HUES64 (cell line): ENCODE measurements around the gene CCDC68. TPM values are rescaled to one million over a fixed set of nuclear protein-coding genes. Genes with fewer than 3 reads are reported as not detected.
A peak's percentile ranks its signal among the peaks of the same experiment; 100 is the strongest.

ENCODE experiments used
- H3K27ac ChIP-seq: 2 replicates; pipeline ENCODE4 v1.7.0; 2013; ENCODE audit warnings: low read depth, low read length, inconsistent platforms
- H3K27me3 ChIP-seq: 2 replicates; pipeline ENCODE4 v1.6.1; 2013; ENCODE audit warnings: mild to moderate bottlenecking, low read length; ENCODE audit not compliant: insufficient read depth
- H3K36me3 ChIP-seq: 2 replicates; pipeline ENCODE4 v1.6.1; 2013; ENCODE audit warnings: mild to moderate bottlenecking, low read length; ENCODE audit not compliant: insufficient read depth
- H3K4me1 ChIP-seq: 2 replicates; pipeline ENCODE4 v1.6.1; 2013; ENCODE audit warnings: mild to moderate bottlenecking, low read length, moderate library complexity; ENCODE audit not compliant: insufficient read depth
- H3K4me3 ChIP-seq: 2 replicates; pipeline ENCODE4 v1.5.1; 2013; ENCODE audit warnings: mild to moderate bottlenecking, low read length, moderate library complexity
- H3K9ac ChIP-seq: 2 replicates; pipeline ENCODE4 v1.6.1; 2013; ENCODE audit warnings: mild to moderate bottlenecking, low read depth, low read length
- H3K9me3 ChIP-seq: 2 replicates; pipeline ENCODE4 v1.6.1; 2013; ENCODE audit warnings: low read depth, low read length; ENCODE audit not compliant: insufficient read depth
- WGBS: fragments of 150-250, 120-280 bp; methylation state at CpG from one replicate; pipeline ENCODE4 v1.1.7; 2013; ENCODE audit warnings: missing lambda C conversion rate; 5-methylcytosine and 5-hydroxymethylcytosine counted together
- polyA plus RNA-seq, 2 experiments: library from polyadenylated mRNA; stranded (reverse); fragments of 50-300 nt; gene quantifications; one replicate each; pipeline ENCODE4 v1.2.3, GENCODE V29; 2013

The CCDC68 gene
- polyA plus RNA-seq (2013, experiment 1 of 2): 0.35 TPM
- polyA plus RNA-seq (2013, experiment 2 of 2): 0.82 TPM

GRCh38 chr18:54958704-54959625 is at the start of gene CCDC68:
Gene CCDC68, minus strand, starts transcription at chr18:54959461. Its CDS starts 16,670 bp downstream, at chr18:54942791.
- H3K36me3 ChIP-seq: no peaks in the 10 kb centered on the region
- H3K27me3 ChIP-seq: peaks cover 19% of the 10 kb centered on the region
- 22% methylated on average over 58 of the region's 58 CpGs for WGBS
- H3K27ac ChIP-seq: no peak within 1 kb of the TSS
- H3K4me1 ChIP-seq: 0 out of 2 replicates have a peak, but pooled peaks cover 4% of the 10 kb centered on the region
- peak within 1 kb of the TSS; percentile 72 for H3K4me3 ChIP-seq
- no peaks in the 10 kb centered on the region for H3K9me3 ChIP-seq
- peak within 1 kb of the TSS; percentile 65 for H3K9ac ChIP-seq

GRCh38 chr18:55007602-55008001 is 48.3 kb upstream of the CCDC68 start:
- Histone ChIP-seq H3K4me3 (no peak overlapping the region), H3K9ac (no peak overlapping the region), H3K36me3 (no peaks in the 10 kb centered on the region), H3K9me3 (no peaks in the 10 kb centered on the region), H3K4me1 (peaks cover 7% of the 10 kb centered on the region), H3K27ac (no peak overlapping the region), H3K27me3 (no peaks in the 10 kb centered on the region)
- WGBS: 94% methylated on average over 3 of the region's 4 CpGs

- no peaks in the 10 kb centered on the region for H3K36me3 ChIP-seq
- 95% methylated on average over 5 of the region's 5 CpGs for WGBS
- H3K9me3 ChIP-seq: no peaks in the 10 kb centered on the region
- H3K27ac ChIP-seq: no peak overlapping the region
- H3K4me1 ChIP-seq: peaks cover 8% of the 10 kb centered on the region; the same call in 1 of the 2 replicates
- H3K4me3 ChIP-seq: no peak overlapping the region
- H3K27me3 ChIP-seq: no peaks in the 10 kb centered on the region
- no peak overlapping the region for H3K9ac ChIP-seq
Observed at GRCh38 chr18:55003695-55004094, 44.4 kb upstream of the CCDC68 start.

GRCh38 chr18:55002261-55002660 is 43.0 kb upstream of the CCDC68 start:
- Histone ChIP-seq H3K27me3 (no peaks in the 10 kb centered on the region), H3K9ac (no peak overlapping the region), H3K4me3 (no peak overlapping the region), H3K27ac (no peak overlapping the region), H3K36me3 (no peaks in the 10 kb centered on the region), H3K9me3 (no peaks in the 10 kb centered on the region), H3K4me1 (peaks cover 8% of the 10 kb centered on the region; the same call in 1 of the 2 replicates)
- 96% methylated on average over 3 of the region's 3 CpGs for WGBS

GRCh38 chr18:55001394-55002024 is 42.2 kb upstream of the CCDC68 start:
- Histone ChIP-seq H3K27me3 (no peaks in the 10 kb centered on the region), H3K4me1 (peaks cover 8% of the 10 kb centered on the region; the same call in 1 of the 2 replicates), H3K27ac (no peak overlapping the region)

GRCh38 chr18:55000529-55000928 is 41.3 kb upstream of the CCDC68 start:
- Histone ChIP-seq H3K9me3 (no peaks in the 10 kb centered on the region), H3K36me3 (no peaks in the 10 kb centered on the region), H3K4me3 (no peak overlapping the region), H3K9ac (no peak overlapping the region), H3K27ac (no peak overlapping the region), H3K4me1 (peaks cover 8% of the 10 kb centered on the region; the same call in 1 of the 2 replicates), H3K27me3 (no peaks in the 10 kb centered on the region)
- 80% methylated on average over 5 of the region's 5 CpGs for WGBS

More at GRCh38 chr18:55001394-55002024, 42.2 kb upstream of the CCDC68 start:
- 92% methylated on average over 4 of the region's 6 CpGs for WGBS
- no peaks in the 10 kb centered on the region for H3K36me3 ChIP-seq
- H3K9me3 ChIP-seq: no peaks in the 10 kb centered on the region
- H3K4me3 ChIP-seq: no peak overlapping the region
- H3K9ac ChIP-seq: no peak overlapping the region

- no peaks in the 10 kb centered on the region for H3K36me3 ChIP-seq
- no peaks in the 10 kb centered on the region for H3K9me3 ChIP-seq
- H3K9ac ChIP-seq: no peak overlapping the region
- H3K27me3 ChIP-seq: no peaks in the 10 kb centered on the region
- 96% methylated on average over 5 of the region's 5 CpGs for WGBS
- H3K27ac ChIP-seq: no peak overlapping the region
- peaks cover 8% of the 10 kb centered on the region; the same call in 1 of the 2 replicates for H3K4me1 ChIP-seq
- H3K4me3 ChIP-seq: no peak overlapping the region
Observed at GRCh38 chr18:54999016-54999415, 39.8 kb upstream of the CCDC68 start.

- Histone ChIP-seq H3K27ac (no peak overlapping the region), H3K4me3 (no peak overlapping the region), H3K36me3 (no peaks in the 10 kb centered on the region), H3K4me1 (no peaks in the 10 kb centered on the region), H3K9ac (no peak overlapping the region), H3K27me3 (no peaks in the 10 kb centered on the region), H3K9me3 (no peaks in the 10 kb centered on the region)
- 94% methylated on average over 5 of the region's 5 CpGs for WGBS
Observed at GRCh38 chr18:54995421-54996143, 36.3 kb upstream of the CCDC68 start.

- H3K4me1 ChIP-seq: no peaks in the 10 kb centered on the region
- no peak overlapping the region for H3K4me3 ChIP-seq
- H3K9ac ChIP-seq: no peak overlapping the region
- H3K36me3 ChIP-seq: no peaks in the 10 kb centered on the region
- H3K27me3 ChIP-seq: no peaks in the 10 kb centered on the region
- no peak overlapping the region for H3K27ac ChIP-seq
- no peaks in the 10 kb centered on the region for H3K9me3 ChIP-seq
- 89% methylated on average over 2 of the region's 4 CpGs for WGBS
Observed at GRCh38 chr18:54991981-54992380, 32.7 kb upstream of the CCDC68 start.

- WGBS: 90% methylated on average over 4 of the region's 4 CpGs
- Histone ChIP-seq H3K27ac (no peak overlapping the region), H3K4me1 (no peaks in the 10 kb centered on the region), H3K36me3 (no peaks in the 10 kb centered on the region), H3K9me3 (no peaks in the 10 kb centered on the region), H3K9ac (no peak overlapping the region), H3K4me3 (no peak overlapping the region), H3K27me3 (no peaks in the 10 kb centered on the region)
Observed at GRCh38 chr18:54984908-54985307, 25.6 kb upstream of the CCDC68 start.

- H3K9ac ChIP-seq: no peak overlapping the region
- H3K36me3 ChIP-seq: no peaks in the 10 kb centered on the region
- H3K4me3 ChIP-seq: no peak overlapping the region
- no peak overlapping the region for H3K27ac ChIP-seq
- 85% methylated on average over 3 of the region's 3 CpGs for WGBS
- H3K4me1 ChIP-seq: no peaks in the 10 kb centered on the region
- no peaks in the 10 kb centered on the region for H3K27me3 ChIP-seq
- no peaks in the 10 kb centered on the region for H3K9me3 ChIP-seq
Observed at GRCh38 chr18:54983791-54984190, 24.5 kb upstream of the CCDC68 start.
